ENCODE results near the gene PRM2.

PRM2 gene

DNA sequence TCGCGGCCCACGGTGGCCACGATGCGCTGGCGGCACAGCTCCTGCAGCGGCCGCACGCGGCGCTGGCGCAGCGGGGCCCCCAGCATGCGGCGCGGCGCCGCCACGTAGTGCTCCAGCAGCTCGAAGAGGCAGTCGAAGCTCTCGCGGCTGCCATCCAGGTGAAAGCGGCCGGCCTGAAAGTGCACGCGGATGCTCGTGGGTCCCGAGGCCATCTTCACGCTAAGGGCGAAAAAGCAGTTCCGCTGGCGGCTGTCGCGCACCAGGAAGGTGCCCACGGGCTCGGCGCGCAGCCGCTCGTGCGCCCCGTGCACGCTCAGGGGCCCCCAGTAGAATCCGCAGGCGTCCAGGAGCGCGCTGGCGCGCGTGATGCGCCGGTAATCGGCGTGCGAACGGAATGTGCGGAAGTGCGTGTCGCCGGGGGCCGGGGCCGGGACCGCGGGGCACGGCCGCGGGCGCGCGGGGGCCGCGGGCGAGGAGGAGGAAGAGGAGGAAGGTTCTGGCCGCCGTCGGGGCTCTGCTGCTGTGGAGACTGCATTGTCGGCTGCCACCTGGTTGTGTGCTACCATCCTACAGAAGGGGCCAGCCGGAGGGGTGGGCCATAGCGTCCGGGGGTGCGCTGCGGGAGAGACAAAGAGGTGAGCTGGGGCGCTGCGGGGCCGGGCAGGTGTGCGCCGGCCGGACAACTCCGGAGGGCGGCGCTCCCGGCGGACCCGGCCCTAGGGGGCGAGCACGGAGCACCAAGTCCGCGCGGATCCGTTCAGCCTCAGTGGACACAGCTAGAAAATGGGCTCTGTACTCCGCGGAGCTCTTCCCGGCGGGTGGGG lies 21.2 kb downstream of the PRM2 start:
- Histone ChIP-seq H3K36me3 (peaks cover 0 to 18% (median 0%) of the 10 kb centered on the region in 11 experiments; a peak in 3 of 22 replicates), H3K4me3 (peak overlapping the region; percentile 65 to 87 (median 78)), H3K4me2 (peak overlapping the region; percentile 91 to 100 (median 98)), H3K9ac (peak overlapping the region; percentile 87 to 97 (median 91)), H3K27ac (peak overlapping the region; percentile 47 to 97 (median 92); a peak in 21 of 22 replicates), H3K9me3 (replicated peaks in 1 of 11) (no peaks in the 10 kb centered on the region), H4K20me1 (peaks cover 0 to 50% (median 46%) of the 10 kb centered on the region in 11 experiments; a peak in 18 of 22 replicates), H3K4me1 (peaks cover 45 to 72% (median 68%) of the 10 kb centered on the region in 10 experiments), H3K27me3 (peaks cover 0 to 12% (median 0%) of the 10 kb centered on the region in 11 experiments; a peak in 8 of 22 replicates)
- TF ChIP-seq Cebpa-rat (IDR thresholded peaks at IDR 0.05), result no peak

DNA sequence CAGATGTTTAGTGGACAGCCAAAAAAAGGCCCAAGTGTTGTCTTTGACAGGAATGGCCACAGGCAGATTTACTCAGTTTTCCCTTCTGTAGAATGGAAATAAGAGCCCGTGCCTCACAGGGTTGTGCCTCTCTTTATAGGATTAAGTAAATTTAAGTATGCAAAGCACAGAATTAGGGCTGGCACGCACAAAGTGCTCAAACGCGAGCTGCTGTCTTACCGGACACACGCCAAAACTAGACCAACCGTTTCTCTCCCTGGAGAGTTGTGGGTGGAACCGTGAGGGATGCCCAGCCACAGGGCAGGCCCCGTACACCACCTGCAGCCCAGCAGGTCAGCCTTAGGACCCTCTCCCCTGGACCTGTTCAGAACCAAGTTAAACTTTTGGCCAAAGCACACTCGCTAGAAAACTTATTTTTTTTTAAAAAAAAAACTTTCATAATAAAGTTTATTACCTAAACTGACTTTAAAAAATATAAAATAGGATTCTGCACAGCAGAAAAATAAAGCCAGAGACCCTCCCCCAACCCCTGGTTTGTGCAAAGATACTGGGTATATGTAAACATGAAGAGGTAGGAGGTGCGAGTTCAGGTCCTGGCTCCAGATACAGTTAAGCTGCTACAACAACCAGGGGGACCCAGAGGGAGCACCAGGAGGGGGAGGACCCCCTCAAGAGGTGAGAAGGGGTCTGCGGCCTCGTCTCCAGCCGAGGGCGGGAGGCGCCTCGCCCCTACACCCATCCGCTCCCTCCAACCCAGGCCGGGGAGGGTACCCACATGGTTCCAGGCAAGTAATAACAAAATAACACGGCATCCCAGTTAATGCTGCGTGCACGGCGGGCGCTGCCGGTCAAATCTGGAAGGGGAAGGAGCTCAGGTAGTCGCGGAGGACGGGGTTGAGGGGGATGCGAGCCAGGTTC lies 22.0 kb downstream of the PRM2 start:
- peak overlapping the region; percentile 87 to 97 (median 91); a peak in 21 of 22 replicates for H3K9ac ChIP-seq
- peaks cover 41 to 69% (median 65%) of the 10 kb centered on the region in 10 experiments for H3K4me1 ChIP-seq
- H3K27me3 ChIP-seq, result peaks cover 0 to 12% (median 0%) of the 10 kb centered on the region in 11 experiments; a peak in 8 of 22 replicates
- peaks cover 0 to 18% (median 0%) of the 10 kb centered on the region in 11 experiments; a peak in 3 of 22 replicates for H3K36me3 ChIP-seq
- H3K4me3 ChIP-seq, result peak overlapping the region; percentile 65 to 87 (median 78)
- H4K20me1 ChIP-seq, result peaks cover 0 to 52% (median 46%) of the 10 kb centered on the region in 11 experiments; a peak in 18 of 22 replicates
- H3K27ac ChIP-seq, result peak overlapping the region in 6 of 11 experiments; percentile 5 to 97 (median 94); a peak in 9 of 22 replicates
- H3K4me2 ChIP-seq, result peak overlapping the region; percentile 91 to 100 (median 98)
- TF ChIP-seq Cebpa-rat (IDR thresholded peaks at IDR 0.05), result no peak
- no peaks in the 10 kb centered on the region for H3K9me3 ChIP-seq (replicated peaks in 1 of 11)

DNA sequence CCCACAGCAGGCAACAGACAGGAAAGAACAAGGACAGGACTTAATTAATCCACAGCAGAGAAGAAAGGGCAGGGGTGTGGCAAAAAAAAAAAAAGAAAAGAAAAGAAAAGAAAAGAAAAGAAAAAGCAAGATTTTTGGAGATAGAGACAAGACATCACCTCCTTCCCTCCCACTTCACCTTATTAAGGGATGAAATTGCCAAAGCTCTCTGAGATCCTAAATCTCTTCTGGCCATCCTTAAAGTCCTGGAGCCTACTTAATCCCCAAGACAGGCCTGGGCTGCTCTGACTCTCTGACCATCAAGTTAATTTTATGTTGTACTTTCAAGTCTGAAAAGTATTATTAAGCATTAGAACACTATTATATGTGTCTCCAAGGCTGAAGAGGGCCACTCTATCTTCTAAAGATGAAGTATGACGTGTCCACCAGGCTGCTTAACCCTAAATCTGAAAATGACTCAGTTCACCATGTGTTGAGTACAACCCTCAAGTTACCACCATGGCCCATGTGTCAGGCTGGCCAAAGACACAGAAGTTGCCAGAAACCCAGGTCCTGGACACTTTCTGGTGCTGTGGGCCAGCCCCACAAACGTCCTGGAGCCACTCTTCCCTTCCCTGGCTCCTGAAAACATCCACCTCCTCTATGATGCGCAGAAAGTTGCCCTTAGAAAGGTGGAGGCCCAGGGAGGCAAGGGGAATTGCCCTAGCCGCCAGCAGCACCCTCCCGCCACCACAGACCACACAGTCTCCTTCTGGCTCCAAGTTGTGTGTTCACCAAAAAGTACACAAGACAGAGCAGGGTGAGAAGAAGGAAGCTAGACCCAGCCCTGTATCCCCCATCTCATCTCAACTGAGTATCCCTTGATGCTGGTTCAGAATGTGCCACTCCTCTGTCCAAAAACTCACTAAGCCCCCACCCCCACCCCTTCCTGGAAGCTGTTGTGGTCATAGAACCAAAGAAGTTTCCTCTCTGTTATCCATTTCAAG lies 23.0 kb downstream of the PRM2 start:
- Histone ChIP-seq H3K4me3 (peak overlapping the region in 9 of 10 experiments; percentile 65 to 87 (median 76); a peak in 16 of 20 replicates), H3K9me3 (replicated peaks in 1 of 11) (no peaks in the 10 kb centered on the region), H3K4me1 (peaks cover 32 to 59% (median 55%) of the 10 kb centered on the region in 10 experiments), H3K4me2 (peak overlapping the region; percentile 91 to 100 (median 98)), H4K20me1 (peaks cover 0 to 53% (median 46%) of the 10 kb centered on the region in 11 experiments; a peak in 18 of 22 replicates), H3K27ac (peak overlapping the region in 3 of 11 experiments; percentile 18 to 96 (median 38); a peak in 5 of 22 replicates), H3K36me3 (peaks cover 0 to 18% (median 0%) of the 10 kb centered on the region in 11 experiments; a peak in 3 of 22 replicates), H3K27me3 (peaks cover 0 to 12% (median 0%) of the 10 kb centered on the region in 11 experiments; a peak in 8 of 22 replicates), H3K9ac (peak overlapping the region in 9 of 11 experiments; percentile 13 to 97 (median 94); a peak in 14 of 22 replicates)
- TF ChIP-seq Cebpa-rat (IDR thresholded peaks at IDR 0.05), result no peak

DNA sequence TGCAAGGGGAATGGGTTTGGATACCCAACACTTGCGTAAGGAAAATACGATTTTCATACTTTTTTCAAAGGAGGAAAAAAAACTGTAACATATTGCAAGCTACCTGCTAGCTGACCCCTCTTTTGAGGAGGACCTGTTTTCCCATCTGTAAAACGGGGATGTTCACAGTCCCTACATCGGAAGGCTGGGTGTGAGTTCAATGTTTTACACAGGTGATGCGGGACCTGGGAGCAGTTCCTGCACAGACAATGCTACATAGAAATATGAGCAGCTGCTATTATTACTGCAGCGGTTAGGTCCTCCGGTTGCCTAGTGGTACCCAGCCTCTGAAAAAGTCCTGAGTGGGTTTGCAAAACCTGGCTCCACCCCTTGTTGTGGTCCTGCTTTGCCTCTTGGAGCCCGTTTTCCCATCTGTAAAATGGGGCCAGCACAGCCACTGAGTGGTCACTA lies 23.8 kb downstream of the PRM2 start:
- Histone ChIP-seq H3K9ac (no peak overlapping the region; a peak in 2 of 22 replicates), H3K27ac (no peak overlapping the region), H3K9me3 (replicated peaks in 1 of 11) (no peaks in the 10 kb centered on the region), H3K4me3 (no peak overlapping the region), H3K27me3 (peaks cover 0 to 12% (median 0%) of the 10 kb centered on the region in 11 experiments; a peak in 8 of 22 replicates), H3K4me1 (peaks cover 32 to 51% (median 48%) of the 10 kb centered on the region in 10 experiments), H3K36me3 (peaks cover 0 to 18% (median 0%) of the 10 kb centered on the region in 11 experiments; a peak in 3 of 22 replicates), H4K20me1 (peaks cover 0 to 53% (median 46%) of the 10 kb centered on the region in 11 experiments; a peak in 18 of 22 replicates), H3K4me2 (peak overlapping the region; percentile 26 to 100 (median 98))
- TF ChIP-seq Cebpa-rat (IDR thresholded peaks at IDR 0.05), result no peak

DNA sequence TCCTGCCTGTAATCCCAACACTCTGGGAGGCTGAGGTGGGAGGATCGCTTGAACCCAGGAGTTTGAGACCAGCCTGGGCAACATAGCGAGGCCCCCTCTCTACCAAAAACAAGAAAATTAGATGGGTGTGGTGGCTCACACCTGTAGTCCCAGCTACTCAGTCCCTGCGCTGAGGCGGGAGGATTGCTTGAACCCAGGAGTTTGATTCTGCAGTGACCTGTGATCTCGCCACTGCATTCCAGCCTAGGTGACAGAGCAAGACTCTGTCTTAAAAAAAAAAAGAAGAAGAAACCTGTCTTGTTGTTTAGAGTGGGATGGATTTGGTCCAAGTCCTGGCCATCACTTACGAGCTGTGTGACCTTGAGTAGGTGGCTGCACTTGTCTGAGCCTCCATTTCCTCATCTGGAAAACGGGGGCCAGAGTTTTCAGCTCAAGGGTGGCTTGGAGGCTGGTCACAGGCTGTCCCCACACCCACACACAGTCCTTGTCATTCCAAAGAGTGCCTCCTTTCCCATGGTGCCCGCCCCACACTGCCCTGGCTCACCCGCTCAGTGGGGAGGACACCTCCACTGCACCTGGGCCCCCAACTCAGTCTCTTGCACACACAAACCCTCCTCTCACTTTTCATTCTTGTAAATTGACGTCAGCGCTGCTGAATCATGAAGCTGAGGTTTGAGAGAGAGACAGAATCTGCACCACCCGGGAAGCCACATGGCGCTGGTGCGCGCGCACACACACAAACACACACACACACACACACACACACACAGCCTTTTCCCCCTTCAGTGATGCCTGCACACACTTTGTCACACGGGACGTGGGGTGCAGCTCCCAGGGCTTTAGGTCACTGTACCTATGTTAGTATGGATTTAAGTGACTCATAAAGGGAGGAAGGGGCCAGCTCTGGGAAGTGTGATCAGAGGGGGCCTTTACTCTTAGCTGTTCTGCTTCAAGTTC lies 24.5 kb downstream of the PRM2 start:
- Histone ChIP-seq H3K4me3 (no peak overlapping the region), H3K27me3 (peaks cover 0 to 12% (median 0%) of the 10 kb centered on the region in 11 experiments; a peak in 8 of 22 replicates), H3K27ac (no peak overlapping the region), H3K36me3 (peaks cover 0 to 18% (median 0%) of the 10 kb centered on the region in 11 experiments; a peak in 3 of 22 replicates), H3K4me2 (peak overlapping the region; percentile 26 to 100 (median 98)), H3K4me1 (peaks cover 32 to 44% (median 41%) of the 10 kb centered on the region in 10 experiments), H3K9ac (no peak overlapping the region; a peak in 1 of 22 replicates), H3K9me3 (replicated peaks in 1 of 11) (no peaks in the 10 kb centered on the region), H4K20me1 (peaks cover 0 to 53% (median 46%) of the 10 kb centered on the region in 11 experiments; a peak in 18 of 22 replicates)
- no peak for TF ChIP-seq Cebpa-rat (IDR thresholded peaks at IDR 0.05)

DNA sequence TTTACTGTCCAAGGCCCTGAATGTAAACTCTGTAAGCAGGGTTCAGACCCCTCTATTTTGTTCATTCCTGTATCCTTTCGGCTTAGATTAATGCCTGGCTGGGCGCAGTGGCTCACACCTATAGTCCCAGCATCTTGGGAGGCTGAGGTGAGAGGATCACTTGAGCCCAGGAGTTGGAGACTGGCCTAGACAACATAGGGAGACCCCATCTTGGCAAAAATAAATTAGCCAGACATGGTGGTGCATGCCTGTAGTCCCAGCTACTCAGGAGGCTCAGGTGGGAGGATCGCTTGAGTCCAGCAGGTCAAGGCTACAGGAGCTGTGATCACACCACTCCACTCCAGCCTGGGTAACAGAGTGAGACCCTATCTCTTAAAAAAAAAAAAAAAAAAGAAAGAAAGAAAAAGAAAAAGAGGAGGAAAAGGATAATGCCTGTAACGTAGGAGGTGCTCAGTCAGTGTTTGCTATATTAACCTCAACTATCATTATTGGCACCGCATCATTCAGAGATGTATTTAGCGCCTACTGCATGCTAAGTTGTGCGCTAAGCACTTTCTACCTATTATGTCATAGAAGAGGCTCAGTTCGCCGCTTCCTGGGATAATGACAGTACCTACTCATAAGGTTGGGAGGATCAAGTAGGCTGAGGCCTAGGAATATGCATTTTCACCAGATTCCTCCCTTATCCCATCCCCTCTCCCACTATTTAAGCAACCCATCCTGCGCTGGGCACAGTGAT lies 25.3 kb downstream of the PRM2 start:
- Histone ChIP-seq H3K27ac (no peak overlapping the region), H3K27me3 (peaks cover 0 to 12% (median 0%) of the 10 kb centered on the region in 11 experiments; a peak in 8 of 22 replicates)

More for the DNA sequence above, 25.3 kb downstream of the PRM2 start:
- Histone ChIP-seq H3K9me3 (replicated peaks in 1 of 11) (no peaks in the 10 kb centered on the region), H3K4me3 (no peak overlapping the region), H3K4me1 (peaks cover 32 to 41% (median 38%) of the 10 kb centered on the region in 10 experiments), H3K4me2 (no peak overlapping the region), H3K36me3 (peaks cover 0 to 18% (median 0%) of the 10 kb centered on the region in 11 experiments; a peak in 3 of 22 replicates), H4K20me1 (peaks cover 0 to 53% (median 46%) of the 10 kb centered on the region in 11 experiments; a peak in 18 of 22 replicates), H3K9ac (no peak overlapping the region)
- TF ChIP-seq Cebpa-rat (IDR thresholded peaks at IDR 0.05), result no peak
